ENCODE data around the gene HASPIN.

DNA sequence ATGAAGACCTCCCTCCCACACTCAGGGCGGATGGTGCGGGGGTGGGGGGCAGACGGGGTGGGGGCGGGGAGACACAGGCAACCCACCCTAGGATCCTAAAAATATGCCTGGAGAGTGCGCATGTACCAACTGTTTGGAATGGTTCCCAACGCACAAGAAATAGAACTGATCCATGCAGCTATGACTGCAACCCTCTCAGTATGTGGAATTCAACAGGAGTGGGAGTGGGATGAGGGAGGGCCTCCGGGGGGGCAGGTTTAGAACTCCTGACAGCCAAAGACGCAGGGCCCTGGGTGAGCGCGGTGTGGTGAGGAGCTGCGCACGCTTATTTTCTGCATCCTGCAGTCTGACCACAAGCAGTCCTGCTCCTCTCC, 26.6 kb upstream of the HASPIN start:
- TF ChIP-seq ZNF83 (CRISPR knock-in tag; IDR thresholded peaks at IDR 0.05; ENCODE audit: borderline replicate concordance) (no peak), ASH2L (IDR thresholded peaks at IDR 0.05; ENCODE audit: insufficient read length, low read depth, low read length) (no peak), RAD51 (IDR thresholded peaks at IDR 0.05; ENCODE audit: borderline replicate concordance) (no peak), HOXA7 (CRISPR knock-in tag; IDR thresholded peaks at IDR 0.05) (no peak), SMARCC2 (IDR thresholded peaks at IDR 0.05) (no peak), POLR2AphosphoS2 (IDR thresholded peaks at IDR 0.05; ENCODE audit: low read depth, low read length) (no peak), POLR2A (IDR thresholded peaks at IDR 0.05; ENCODE audit: insufficient read depth in 1 of 2, low read depth in 2 of 2, low read length in 2 of 2) (no peak), PHF8 (CRISPR knock-in tag; IDR thresholded peaks at IDR 0.05) (no peak), SP140L (CRISPR knock-in tag; IDR thresholded peaks at IDR 0.05; ENCODE audit: borderline replicate concordance) (no peak), EP300 (IDR thresholded peaks at IDR 0.05; ENCODE audit: low read depth in 2 of 2, low read length in 2 of 2) (no peak), EP300 (CRISPR knock-in tag; IDR thresholded peaks at IDR 0.05; ENCODE audit: borderline replicate concordance) (no peak), HOXD1 (CRISPR knock-in tag; IDR thresholded peaks at IDR 0.05) (no peak)
- TF ChIP-seq, protein P1, sequence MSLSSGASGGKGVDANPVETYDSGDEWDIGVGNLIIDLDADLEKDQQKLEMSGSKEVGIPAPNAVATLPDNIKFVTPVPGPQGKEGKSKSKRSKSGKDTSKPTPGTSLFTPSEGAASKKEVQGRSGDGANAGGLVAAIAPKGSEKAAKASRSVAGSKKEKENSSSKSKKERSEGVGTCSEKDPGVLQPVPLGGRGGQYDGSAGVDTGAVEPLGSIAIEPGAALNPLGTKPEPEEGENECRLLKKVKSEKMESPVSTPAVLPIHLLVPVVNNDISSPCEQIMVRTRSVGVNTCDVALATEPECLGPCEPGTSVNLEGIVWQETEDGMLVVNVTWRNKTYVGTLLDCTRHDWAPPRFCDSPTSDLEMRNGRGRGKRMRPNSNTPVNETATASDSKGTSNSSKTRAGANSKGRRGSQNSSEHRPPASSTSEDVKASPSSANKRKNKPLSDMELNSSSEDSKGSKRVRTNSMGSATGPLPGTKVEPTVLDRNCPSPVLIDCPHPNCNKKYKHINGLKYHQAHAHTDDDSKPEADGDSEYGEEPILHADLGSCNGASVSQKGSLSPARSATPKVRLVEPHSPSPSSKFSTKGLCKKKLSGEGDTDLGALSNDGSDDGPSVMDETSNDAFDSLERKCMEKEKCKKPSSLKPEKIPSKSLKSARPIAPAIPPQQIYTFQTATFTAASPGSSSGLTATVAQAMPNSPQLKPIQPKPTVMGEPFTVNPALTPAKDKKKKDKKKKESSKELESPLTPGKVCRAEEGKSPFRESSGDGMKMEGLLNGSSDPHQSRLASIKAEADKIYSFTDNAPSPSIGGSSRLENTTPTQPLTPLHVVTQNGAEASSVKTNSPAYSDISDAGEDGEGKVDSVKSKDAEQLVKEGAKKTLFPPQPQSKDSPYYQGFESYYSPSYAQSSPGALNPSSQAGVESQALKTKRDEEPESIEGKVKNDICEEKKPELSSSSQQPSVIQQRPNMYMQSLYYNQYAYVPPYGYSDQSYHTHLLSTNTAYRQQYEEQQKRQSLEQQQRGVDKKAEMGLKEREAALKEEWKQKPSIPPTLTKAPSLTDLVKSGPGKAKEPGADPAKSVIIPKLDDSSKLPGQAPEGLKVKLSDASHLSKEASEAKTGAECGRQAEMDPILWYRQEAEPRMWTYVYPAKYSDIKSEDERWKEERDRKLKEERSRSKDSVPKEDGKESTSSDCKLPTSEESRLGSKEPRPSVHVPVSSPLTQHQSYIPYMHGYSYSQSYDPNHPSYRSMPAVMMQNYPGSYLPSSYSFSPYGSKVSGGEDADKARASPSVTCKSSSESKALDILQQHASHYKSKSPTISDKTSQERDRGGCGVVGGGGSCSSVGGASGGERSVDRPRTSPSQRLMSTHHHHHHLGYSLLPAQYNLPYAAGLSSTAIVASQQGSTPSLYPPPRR (CRISPR knock-in tag; IDR thresholded peaks at IDR 0.05; ENCODE audit: borderline replicate concordance): no peak
- TF ChIP-seq, protein P2, sequence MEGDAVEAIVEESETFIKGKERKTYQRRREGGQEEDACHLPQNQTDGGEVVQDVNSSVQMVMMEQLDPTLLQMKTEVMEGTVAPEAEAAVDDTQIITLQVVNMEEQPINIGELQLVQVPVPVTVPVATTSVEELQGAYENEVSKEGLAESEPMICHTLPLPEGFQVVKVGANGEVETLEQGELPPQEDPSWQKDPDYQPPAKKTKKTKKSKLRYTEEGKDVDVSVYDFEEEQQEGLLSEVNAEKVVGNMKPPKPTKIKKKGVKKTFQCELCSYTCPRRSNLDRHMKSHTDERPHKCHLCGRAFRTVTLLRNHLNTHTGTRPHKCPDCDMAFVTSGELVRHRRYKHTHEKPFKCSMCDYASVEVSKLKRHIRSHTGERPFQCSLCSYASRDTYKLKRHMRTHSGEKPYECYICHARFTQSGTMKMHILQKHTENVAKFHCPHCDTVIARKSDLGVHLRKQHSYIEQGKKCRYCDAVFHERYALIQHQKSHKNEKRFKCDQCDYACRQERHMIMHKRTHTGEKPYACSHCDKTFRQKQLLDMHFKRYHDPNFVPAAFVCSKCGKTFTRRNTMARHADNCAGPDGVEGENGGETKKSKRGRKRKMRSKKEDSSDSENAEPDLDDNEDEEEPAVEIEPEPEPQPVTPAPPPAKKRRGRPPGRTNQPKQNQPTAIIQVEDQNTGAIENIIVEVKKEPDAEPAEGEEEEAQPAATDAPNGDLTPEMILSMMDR (CRISPR knock-in tag; IDR thresholded peaks at IDR 0.05): no peak
- TF ChIP-seq, protein P3, sequence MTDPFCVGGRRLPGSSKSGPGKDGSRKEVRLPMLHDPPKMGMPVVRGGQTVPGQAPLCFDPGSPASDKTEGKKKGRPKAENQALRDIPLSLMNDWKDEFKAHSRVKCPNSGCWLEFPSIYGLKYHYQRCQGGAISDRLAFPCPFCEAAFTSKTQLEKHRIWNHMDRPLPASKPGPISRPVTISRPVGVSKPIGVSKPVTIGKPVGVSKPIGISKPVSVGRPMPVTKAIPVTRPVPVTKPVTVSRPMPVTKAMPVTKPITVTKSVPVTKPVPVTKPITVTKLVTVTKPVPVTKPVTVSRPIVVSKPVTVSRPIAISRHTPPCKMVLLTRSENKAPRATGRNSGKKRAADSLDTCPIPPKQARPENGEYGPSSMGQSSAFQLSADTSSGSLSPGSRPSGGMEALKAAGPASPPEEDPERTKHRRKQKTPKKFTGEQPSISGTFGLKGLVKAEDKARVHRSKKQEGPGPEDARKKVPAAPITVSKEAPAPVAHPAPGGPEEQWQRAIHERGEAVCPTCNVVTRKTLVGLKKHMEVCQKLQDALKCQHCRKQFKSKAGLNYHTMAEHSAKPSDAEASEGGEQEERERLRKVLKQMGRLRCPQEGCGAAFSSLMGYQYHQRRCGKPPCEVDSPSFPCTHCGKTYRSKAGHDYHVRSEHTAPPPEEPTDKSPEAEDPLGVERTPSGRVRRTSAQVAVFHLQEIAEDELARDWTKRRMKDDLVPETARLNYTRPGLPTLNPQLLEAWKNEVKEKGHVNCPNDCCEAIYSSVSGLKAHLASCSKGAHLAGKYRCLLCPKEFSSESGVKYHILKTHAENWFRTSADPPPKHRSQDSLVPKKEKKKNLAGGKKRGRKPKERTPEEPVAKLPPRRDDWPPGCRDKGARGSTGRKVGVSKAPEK (CRISPR knock-in tag; IDR thresholded peaks at IDR 0.05; ENCODE audit: borderline replicate concordance): no peak

Data from HepG2 (cell line).